HEK293T (cell line): ENCODE results near the gene HCN2.

Source experiments
- ARNT ChIP-seq: fragments of 450-650 bp; IDR thresholded peaks from 2 replicates; pipeline ENCODE4 v1.6.1; 2017; ENCODE audit warnings: mild to moderate bottlenecking
- FOXA1 ChIP-seq: fragments of 450-650 bp; IDR thresholded peaks from 2 replicates; pipeline ENCODE4 v1.6.1; 2016; ENCODE audit warnings: mild to moderate bottlenecking
- LEF1 ChIP-seq: fragments of 450-650 bp; IDR thresholded peaks from 2 replicates; pipeline ENCODE4 v1.6.1; 2017; ENCODE audit warnings: mild to moderate bottlenecking, borderline replicate concordance
- NFRKB ChIP-seq: fragments of 450-650 bp; IDR thresholded peaks from 2 replicates; pipeline ENCODE4 v1.6.1; 2016; ENCODE audit warnings: mild to moderate bottlenecking, moderate library complexity
- SP1 ChIP-seq: fragments of 450-650 bp; IDR thresholded peaks from 2 replicates; pipeline ENCODE4 v1.6.1; 2017
- ZNF384 ChIP-seq: fragments of 450-650 bp; IDR thresholded peaks from 2 replicates; pipeline ENCODE4 v1.6.1; 2016

- no peak for TF ChIP-seq FOXA1
- no peak for TF ChIP-seq ZNF384
- TF ChIP-seq SP1, result no peak
- no peak for TF ChIP-seq LEF1
- TF ChIP-seq NFRKB, result no peak
- no peak for TF ChIP-seq ARNT
Measured at GRCh38 chr19:601790-602189, 12.1 kb downstream of the HCN2 start.
